Cardiac muscle cell (in vitro differentiated cells and primary cell): ENCODE results near the gene ENPP3. TPM values are rescaled to one million over a fixed set of nuclear protein-coding genes. Genes with fewer than 3 reads are reported as not detected.

Source experiments
- DNase-seq, 2 donors: peaks; one replicate each; pipeline versions ENCODE4 v3.0.0 to v3.0.0-alpha.2; 2010 to 2017; ENCODE audit warnings: low read depth in 1 of 2, low spot score in 1 of 2
- H3K27ac ChIP-seq: fragments of 200-600 bp; sonication (generic); 2 replicates; pipeline ENCODE4 v1.5.1; 2016
- H3K27me3 ChIP-seq: fragments of 200-600 bp; sonication (generic); 2 replicates; pipeline ENCODE4 v1.6.0; 2016; ENCODE audit warnings: control low read depth
- H3K36me3 ChIP-seq: fragments of 200-600 bp; sonication (generic); 2 replicates; pipeline ENCODE4 v1.5.1; 2016; ENCODE audit warnings: control low read depth
- H3K4me1 ChIP-seq: fragments of 200-600 bp; sonication (generic); 2 replicates; pipeline ENCODE4 v1.8.1; 2017; ENCODE audit warnings: low read depth, mild to moderate bottlenecking, mixed run types
- H3K4me3 ChIP-seq: fragments of 200-600 bp; sonication (generic); 2 replicates; pipeline ENCODE4 v1.5.1; 2016; ENCODE audit warnings: mild to moderate bottlenecking
- H3K9me3 ChIP-seq: fragments of 200-600 bp; sonication (generic); 2 replicates; pipeline ENCODE4 v1.5.1; 2017; ENCODE audit warnings: low read depth, mild to moderate bottlenecking, control low read depth
- CTCF ChIP-seq: IDR thresholded peaks from 2 replicates; pipeline ENCODE4 v1.5.1; 2012; ENCODE audit warnings: low read depth, mild to moderate bottlenecking, low read length
- polyA plus RNA-seq: library from polyadenylated mRNA; unstranded; fragments of >200 nt; fragmentation: Nextera tagmentation; extraction: Ambion mirVana; gene quantifications from 2 replicates; pipeline ENCODE4 v1.2.1, GENCODE V29; 2016
- total RNA-seq: library from RNA; depleted of rRNA; stranded (reverse); fragments of >200 nt; gene quantifications from 2 replicates; pipeline ENCODE4 v1.2.3, GENCODE V29; 2016

The ENPP3 gene
- total and polyA plus RNA-seq, 2 experiments from 2014 or later, result 0.07 to 0.09 TPM

- no peak for DNase-seq
- no peaks in the 10 kb centered on the region for H3K27me3 ChIP-seq
- no peak overlapping the region for H3K27ac ChIP-seq
- H3K4me1 ChIP-seq, result no peaks in the 10 kb centered on the region
- no peak overlapping the region for H3K4me3 ChIP-seq
- no peaks in the 10 kb centered on the region for H3K9me3 ChIP-seq
- no peaks in the 10 kb centered on the region for H3K36me3 ChIP-seq
- TF ChIP-seq CTCF, result no peak
These were observed 155.0 kb downstream of the ENPP3 start for GRCh38 chr6:131792091-131792496.

- TF ChIP-seq CTCF, result no peak
- H3K27me3 ChIP-seq, result no peaks in the 10 kb centered on the region
- no peaks in the 10 kb centered on the region for H3K4me1 ChIP-seq
- H3K27ac ChIP-seq, result no peak overlapping the region
- H3K9me3 ChIP-seq, result no peaks in the 10 kb centered on the region
- no peak overlapping the region for H3K4me3 ChIP-seq
- no peak for DNase-seq
- H3K36me3 ChIP-seq, result no peaks in the 10 kb centered on the region
These were observed 158.3 kb downstream of the ENPP3 start for GRCh38 chr6:131795366-131795765.

Other genes with a start within 250 kb of the ENPP3 start
- not detected in 2 replicates for gene ARG1, start 64.1 kb upstream of the ENPP3 start, total RNA-seq
- gene ARG1, start 64.1 kb upstream of the ENPP3 start, polyA plus RNA-seq, result 0.50 TPM in 1 of 2 replicates, not detected in the other
- gene MED23, start 9.1 kb upstream of the ENPP3 start, total RNA-seq, result 16.8 and 24.9 TPM in 2 replicates
- gene MED23, start 9.1 kb upstream of the ENPP3 start, polyA plus RNA-seq, result 22.6 and 35.0 TPM in 2 replicates
- not detected in 2 replicates for gene OR2A4, start 64.1 kb downstream of the ENPP3 start, total RNA-seq
- not detected in 2 replicates for gene OR2A4, start 64.1 kb downstream of the ENPP3 start, polyA plus RNA-seq
- not detected in 2 replicates for gene CTAGE9, start 73.7 kb downstream of the ENPP3 start, total RNA-seq
- not detected in 2 replicates for gene CTAGE9, start 73.7 kb downstream of the ENPP3 start, polyA plus RNA-seq
- gene ENPP1, start 170.7 kb downstream of the ENPP3 start, total RNA-seq, result 1.2 and 3.1 TPM in 2 replicates
- 0.84 and 1.2 TPM in 2 replicates for gene ENPP1, start 170.7 kb downstream of the ENPP3 start, polyA plus RNA-seq